ENCODE measurements around the gene MYO15A. TPM values are rescaled to one million over a fixed set of nuclear protein-coding genes. Genes with fewer than 3 reads are reported as not detected.

The MYO15A gene
- total RNA-seq, 2 experiments from 2014 or later, result 0.76 to 1.1 TPM

DNA sequence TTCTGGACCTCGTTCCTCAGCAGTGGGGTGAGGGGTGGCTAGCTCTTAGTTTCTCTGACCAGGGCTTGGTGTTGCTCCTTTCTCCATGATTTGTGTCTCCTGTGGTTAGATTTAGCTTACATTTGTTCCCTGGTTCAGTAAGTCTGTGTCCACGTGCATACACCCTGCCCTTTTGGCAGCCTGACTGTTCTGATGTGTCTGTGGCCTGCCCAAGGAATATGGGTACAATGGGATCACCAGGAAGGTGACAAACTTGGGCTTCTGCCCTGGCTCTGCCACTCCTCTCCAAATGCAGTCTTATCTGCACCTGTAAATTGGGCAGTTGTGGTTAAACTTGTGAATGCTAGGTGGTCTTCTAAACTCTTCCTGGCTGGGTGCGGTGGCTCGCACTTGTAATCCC lies 92.6 kb downstream of the MYO15A start:
- DNase-seq, result no peak
- TF ChIP-seq, protein P1, sequence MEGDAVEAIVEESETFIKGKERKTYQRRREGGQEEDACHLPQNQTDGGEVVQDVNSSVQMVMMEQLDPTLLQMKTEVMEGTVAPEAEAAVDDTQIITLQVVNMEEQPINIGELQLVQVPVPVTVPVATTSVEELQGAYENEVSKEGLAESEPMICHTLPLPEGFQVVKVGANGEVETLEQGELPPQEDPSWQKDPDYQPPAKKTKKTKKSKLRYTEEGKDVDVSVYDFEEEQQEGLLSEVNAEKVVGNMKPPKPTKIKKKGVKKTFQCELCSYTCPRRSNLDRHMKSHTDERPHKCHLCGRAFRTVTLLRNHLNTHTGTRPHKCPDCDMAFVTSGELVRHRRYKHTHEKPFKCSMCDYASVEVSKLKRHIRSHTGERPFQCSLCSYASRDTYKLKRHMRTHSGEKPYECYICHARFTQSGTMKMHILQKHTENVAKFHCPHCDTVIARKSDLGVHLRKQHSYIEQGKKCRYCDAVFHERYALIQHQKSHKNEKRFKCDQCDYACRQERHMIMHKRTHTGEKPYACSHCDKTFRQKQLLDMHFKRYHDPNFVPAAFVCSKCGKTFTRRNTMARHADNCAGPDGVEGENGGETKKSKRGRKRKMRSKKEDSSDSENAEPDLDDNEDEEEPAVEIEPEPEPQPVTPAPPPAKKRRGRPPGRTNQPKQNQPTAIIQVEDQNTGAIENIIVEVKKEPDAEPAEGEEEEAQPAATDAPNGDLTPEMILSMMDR (IDR thresholded peaks at IDR 0.05), result no peak
- H3K4me3 Mint-ChIP-seq, result no peak overlapping the region
- H3K27ac Mint-ChIP-seq, result no peak overlapping the region
- H3K9me3 Mint-ChIP-seq, result no peaks in the 10 kb centered on the region
- ATAC-seq, result no peak
- POLR2A ChIA-PET, result interaction anchor here (0.6 kb wide), 1 partner anchor 29 kb away, joined by 3 read pairs; no protein-coding TSS in a partner anchor
- peaks cover 28% of the 10 kb centered on the region for H3K36me3 Mint-ChIP-seq (ENCODE audit: low read depth)
- CTCF ChIA-PET, result interaction anchor here (1.3 to 2.7 kb wide), 3 partner anchors 11 to 16 kb away, joined by 4 to 10 read pairs (median 5); no protein-coding TSS in a partner anchor
- peaks cover 33% of the 10 kb centered on the region for H3K4me1 Mint-ChIP-seq (ENCODE audit: low read depth)
- H3K27me3 Mint-ChIP-seq, result no peaks in the 10 kb centered on the region
- intact Hi-C loops (cut with micrococcal nuclease), result no loop called here

DNA sequence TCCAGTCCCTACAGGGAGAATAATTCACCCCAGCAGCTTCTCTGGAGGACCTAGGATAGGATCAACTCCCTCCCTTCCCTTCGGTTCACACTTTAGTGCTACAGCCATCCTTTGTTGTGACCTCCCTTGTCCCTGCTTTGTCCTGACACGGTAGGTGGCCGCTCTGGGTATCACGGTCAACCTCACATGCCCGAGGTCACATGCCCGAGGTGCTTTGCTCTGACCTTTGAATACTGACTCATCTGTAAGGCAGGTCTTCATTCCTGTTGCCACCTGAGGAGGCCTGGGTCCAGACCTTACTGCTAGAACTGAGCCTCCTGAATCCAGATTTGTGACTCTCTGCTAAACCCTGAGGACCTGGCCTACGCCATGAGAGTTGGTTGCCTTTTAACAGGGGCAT lies 94.8 kb downstream of the MYO15A start:
- CTCF ChIA-PET, result interaction anchor here (2.2 to 2.8 kb wide), 2 partner anchors 13 kb away, joined by 8 to 12 read pairs; no protein-coding TSS in a partner anchor
- POLR2A ChIA-PET, result no interaction called here
- Mint-ChIP-seq H3K9me3 (no peaks in the 10 kb centered on the region), H3K27ac (peak overlapping the region; percentile 9), H3K36me3 (ENCODE audit: low read depth) (peaks cover 22% of the 10 kb centered on the region), H3K4me1 (ENCODE audit: low read depth) (peaks cover 16% of the 10 kb centered on the region), H3K4me3 (no peak overlapping the region), H3K27me3 (no peaks in the 10 kb centered on the region)
- intact Hi-C loops (cut with micrococcal nuclease), result no loop called here
- TF ChIP-seq, protein P1 (IDR thresholded peaks at IDR 0.05), result no peak
- no peak for DNase-seq
- ATAC-seq, result peak; percentile 17

- Mint-ChIP-seq H3K36me3 (ENCODE audit: low read depth) (peaks cover 40% of the 10 kb centered on the region), H3K4me1 (ENCODE audit: low read depth) (peaks cover under 1% of the 10 kb centered on the region), H3K27ac (peak overlapping the region; percentile 39), H3K9me3 (no peaks in the 10 kb centered on the region), H3K27me3 (no peaks in the 10 kb centered on the region), H3K4me3 (no peak overlapping the region)
- intact Hi-C loops (cut with micrococcal nuclease), result no loop called here
- DNase-seq (no peak), ATAC-seq (no peak)
- TF ChIP-seq, protein P1 (IDR thresholded peaks at IDR 0.05), result no peak
- ChIA-PET CTCF (interaction anchor here (1.0 to 2.8 kb wide), 4 partner anchors 10 to 65 kb away, joined by 3 to 12 read pairs (median 4); partner anchors contain the start of gene ALKBH5), POLR2A (interaction anchor here (1.4 kb wide), 2 partner anchors 9 kb away, joined by 3 read pairs; no protein-coding TSS in a partner anchor)
Observed at GRCh38 chr17:18205861-18206260, 97.3 kb downstream of the MYO15A start.

DNA sequence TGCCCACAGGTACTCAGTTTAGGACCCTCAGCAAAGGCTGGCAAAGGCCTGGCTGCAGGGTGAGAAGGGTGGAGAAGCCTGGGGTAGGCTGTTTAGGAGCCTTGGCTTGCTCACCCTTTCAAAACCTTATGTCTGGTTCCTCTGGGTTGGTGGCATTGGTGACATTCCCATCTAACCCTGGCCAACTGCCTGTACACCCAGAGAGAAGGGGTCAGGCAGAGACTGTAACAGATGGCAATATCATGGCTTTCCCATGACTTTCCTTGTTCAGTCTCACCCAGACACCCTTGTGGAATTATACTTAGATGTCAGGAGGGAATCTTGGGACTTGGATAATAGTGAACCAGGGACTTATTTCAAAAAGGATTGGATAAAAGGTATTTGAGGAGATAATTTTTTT lies 98.4 kb downstream of the MYO15A start:
- intact Hi-C loops (cut with micrococcal nuclease), result no loop called here
- Mint-ChIP-seq H3K9me3 (no peaks in the 10 kb centered on the region), H3K4me1 (ENCODE audit: low read depth) (no peaks in the 10 kb centered on the region), H3K27ac (no peak overlapping the region), H3K27me3 (no peaks in the 10 kb centered on the region), H3K36me3 (ENCODE audit: low read depth) (peaks cover 43% of the 10 kb centered on the region), H3K4me3 (no peak overlapping the region)
- DNase-seq (no peak), ATAC-seq (no peak)
- CTCF ChIA-PET, result interaction anchor here (1.0 to 2.2 kb wide), 2 partner anchors 23 to 66 kb away, joined by 3 to 6 read pairs; partner anchors contain the start of gene ALKBH5
- TF ChIP-seq, protein P1 (IDR thresholded peaks at IDR 0.05), result no peak
- POLR2A ChIA-PET, result no interaction called here

- Mint-ChIP-seq H3K4me3 (no peak overlapping the region), H3K36me3 (ENCODE audit: low read depth) (peaks cover 39% of the 10 kb centered on the region), H3K27ac (no peak overlapping the region), H3K9me3 (no peaks in the 10 kb centered on the region), H3K4me1 (ENCODE audit: low read depth) (no peaks in the 10 kb centered on the region), H3K27me3 (no peaks in the 10 kb centered on the region)
- intact Hi-C loops (cut with micrococcal nuclease), result no loop called here
- ATAC-seq (no peak), DNase-seq (no peak)
- ChIA-PET CTCF (interaction anchor here (0.8 to 1.4 kb wide), 2 partner anchors 11 kb away, joined by 3 read pairs; no protein-coding TSS in a partner anchor), POLR2A (no interaction called here)
- TF ChIP-seq, protein P1 (IDR thresholded peaks at IDR 0.05), result no peak
Observed at GRCh38 chr17:18208092-18208491, 99.5 kb downstream of the MYO15A start.
